Measurements from ENCODE around the gene DIPK1A. TPM values are rescaled to one million over a fixed set of nuclear protein-coding genes. Genes with fewer than 3 reads are reported as not detected.

Gene DIPK1A
- total and polyA plus RNA-seq, 11 donors = 2.8 to 11.6 (median 6.2) TPM

DNA sequence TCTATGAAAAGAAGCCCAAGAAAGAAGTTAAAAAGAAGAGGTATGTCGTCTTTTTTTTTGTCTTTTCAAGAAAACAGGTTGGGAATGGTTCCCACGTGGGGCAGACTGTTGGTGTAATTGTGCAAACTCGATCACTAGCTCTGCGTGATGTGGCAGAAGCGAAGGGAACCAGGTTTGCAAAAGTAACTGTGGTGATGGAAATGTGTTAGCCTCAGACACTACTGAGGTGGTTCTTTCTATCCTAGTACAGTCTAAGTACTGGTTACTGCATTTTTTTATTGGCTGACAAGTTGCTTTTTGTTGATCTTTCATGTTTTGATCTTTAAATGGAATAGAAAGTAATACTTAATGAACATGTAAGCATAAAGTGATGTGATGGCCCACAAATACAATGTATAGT lies 120.7 kb downstream of the DIPK1A start:
- Histone ChIP-seq H3K36me3 (peaks cover 0 to 91% (median 88%) of the 10 kb centered on the region in 9 donors), H3K4me1 (peaks cover 0 to 42% (median 20%) of the 10 kb centered on the region in 12 donors), H3K27ac (no peak overlapping the region), H3K9me3 (no peaks in the 10 kb centered on the region), H3K27me3 (no peaks in the 10 kb centered on the region), H3K4me3 (no peak overlapping the region)
- ATAC-seq (no peak), DNase-seq (no peak)
- intact Hi-C loops (cut with DNase I) = no loop called here
- no peak for TF ChIP-seq POLR2A (IDR thresholded peaks at IDR 0.05)
- 66 to 76% (median 73%) methylated on average over 5 of the region's 5 CpGs for WGBS, 4 donors

DNA sequence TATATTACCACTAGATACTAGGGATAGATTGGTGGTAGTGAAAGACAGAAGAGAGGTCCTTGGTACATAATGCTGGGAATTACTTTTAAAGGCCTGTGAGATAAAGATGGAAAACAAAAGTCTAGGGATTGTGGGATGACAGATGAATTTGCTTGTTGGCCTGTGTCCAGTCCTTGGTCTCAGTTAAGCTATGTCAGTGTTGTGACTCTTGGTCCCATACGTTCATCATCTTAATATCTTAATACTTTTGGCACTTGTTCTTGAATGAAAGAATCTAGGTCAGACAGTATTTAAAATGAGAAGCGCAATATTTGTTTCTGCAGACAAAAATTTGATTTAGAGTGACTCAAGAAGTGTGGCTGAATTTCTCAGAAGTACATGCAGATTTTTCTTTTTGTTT lies 121.8 kb downstream of the DIPK1A start:
- TF ChIP-seq, protein P1, sequence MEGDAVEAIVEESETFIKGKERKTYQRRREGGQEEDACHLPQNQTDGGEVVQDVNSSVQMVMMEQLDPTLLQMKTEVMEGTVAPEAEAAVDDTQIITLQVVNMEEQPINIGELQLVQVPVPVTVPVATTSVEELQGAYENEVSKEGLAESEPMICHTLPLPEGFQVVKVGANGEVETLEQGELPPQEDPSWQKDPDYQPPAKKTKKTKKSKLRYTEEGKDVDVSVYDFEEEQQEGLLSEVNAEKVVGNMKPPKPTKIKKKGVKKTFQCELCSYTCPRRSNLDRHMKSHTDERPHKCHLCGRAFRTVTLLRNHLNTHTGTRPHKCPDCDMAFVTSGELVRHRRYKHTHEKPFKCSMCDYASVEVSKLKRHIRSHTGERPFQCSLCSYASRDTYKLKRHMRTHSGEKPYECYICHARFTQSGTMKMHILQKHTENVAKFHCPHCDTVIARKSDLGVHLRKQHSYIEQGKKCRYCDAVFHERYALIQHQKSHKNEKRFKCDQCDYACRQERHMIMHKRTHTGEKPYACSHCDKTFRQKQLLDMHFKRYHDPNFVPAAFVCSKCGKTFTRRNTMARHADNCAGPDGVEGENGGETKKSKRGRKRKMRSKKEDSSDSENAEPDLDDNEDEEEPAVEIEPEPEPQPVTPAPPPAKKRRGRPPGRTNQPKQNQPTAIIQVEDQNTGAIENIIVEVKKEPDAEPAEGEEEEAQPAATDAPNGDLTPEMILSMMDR (IDR thresholded peaks at IDR 0.05) = no peak
- TF ChIP-seq POLR2A (IDR thresholded peaks at IDR 0.05) = no peak
- Histone ChIP-seq H3K4me3 (no peak overlapping the region), H3K9me3 (no peaks in the 10 kb centered on the region), H3K27ac (no peak overlapping the region), H3K27me3 (no peaks in the 10 kb centered on the region), H3K4me1 (peaks cover 0 to 54% (median 28%) of the 10 kb centered on the region in 12 donors), H3K36me3 (peaks cover 0 to 100% (median 100%) of the 10 kb centered on the region in 9 donors)
- intact Hi-C loops (cut with DNase I) = no loop called here
- DNase-seq (no peak), ATAC-seq (no peak)
- WGBS, 4 donors = 46 to 54% (median 50%) methylated on average over 2 of the region's 2 CpGs

DNA sequence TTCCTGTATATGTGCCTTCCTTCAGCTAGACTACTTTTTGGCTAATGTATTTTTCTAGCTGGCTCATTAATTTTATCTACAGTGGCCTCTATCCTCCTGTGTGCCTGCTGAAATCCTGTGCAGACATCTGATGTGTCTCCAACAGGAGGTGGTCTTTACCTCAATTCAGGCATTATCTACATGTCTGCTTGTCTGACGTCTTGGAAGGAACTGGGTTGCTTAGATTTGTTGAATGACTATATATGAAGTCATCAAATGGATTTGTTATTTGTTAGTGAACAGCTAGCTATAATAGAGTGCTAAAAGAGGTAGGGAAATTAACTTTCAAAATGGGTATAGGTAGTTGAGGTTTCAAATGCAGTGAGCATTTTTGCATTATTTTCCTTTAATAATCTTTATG lies 122.7 kb downstream of the DIPK1A start:
- Histone ChIP-seq H3K27me3 (no peaks in the 10 kb centered on the region), H3K4me3 (no peak overlapping the region), H3K36me3 (peaks cover 0 to 100% (median 100%) of the 10 kb centered on the region in 9 donors), H3K9me3 (no peaks in the 10 kb centered on the region), H3K4me1 (peaks cover 3 to 63% (median 37%) of the 10 kb centered on the region in 12 donors), H3K27ac (no peak overlapping the region)
- no peak for TF ChIP-seq POLR2A (IDR thresholded peaks at IDR 0.05)
- TF ChIP-seq, protein P1 (IDR thresholded peaks at IDR 0.05) = no peak
- no peak for ATAC-seq
- intact Hi-C loops (cut with DNase I) = no loop called here
- 0 to 16% (median 3%) methylated on average over 1 of the region's 1 CpG for WGBS, 4 donors
- DNase-seq = no peak

DNA sequence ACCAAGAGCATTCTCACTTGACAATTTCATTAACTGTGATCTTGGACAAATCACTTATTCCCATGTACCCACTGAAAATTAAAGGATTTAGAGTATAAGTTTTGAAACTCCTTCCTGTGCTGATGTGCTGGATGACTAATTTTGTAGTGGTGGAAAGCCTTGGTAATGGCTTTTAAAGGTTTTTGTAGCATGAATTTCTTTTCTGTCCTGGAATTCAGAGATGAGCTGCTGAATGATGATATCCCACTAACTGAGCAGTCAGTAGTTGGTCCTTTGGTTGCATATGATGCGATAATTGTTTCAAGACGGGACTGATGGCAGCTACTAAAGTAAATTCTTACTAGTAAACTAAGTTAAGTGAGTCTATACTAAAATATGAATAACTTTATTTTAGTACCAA lies 124.2 kb downstream of the DIPK1A start:
- intact Hi-C loops (cut with DNase I) = no loop called here
- peaks cover 7 to 72% (median 44%) of the 10 kb centered on the region in 12 donors for H3K4me1 ChIP-seq

More for the DNA sequence above, 124.2 kb downstream of the DIPK1A start:
- WGBS, 4 donors = 83 to 93% (median 89%) methylated on average over 2 of the region's 2 CpGs
- no peaks in the 10 kb centered on the region for H3K9me3 ChIP-seq
- ATAC-seq (no peak), DNase-seq (no peak)
- H3K4me3 ChIP-seq = no peak overlapping the region
- TF ChIP-seq, protein P1 (IDR thresholded peaks at IDR 0.05) = no peak
- TF ChIP-seq POLR2A (IDR thresholded peaks at IDR 0.05) = no peak
- H3K36me3 ChIP-seq = peaks cover 0 to 88% (median 87%) of the 10 kb centered on the region in 9 donors
- no peak overlapping the region for H3K27ac ChIP-seq
- no peaks in the 10 kb centered on the region for H3K27me3 ChIP-seq
